NCI-H460 (cell line): ENCODE results near the gene P2RX2. TPM values are rescaled to one million over a fixed set of nuclear protein-coding genes. Genes with fewer than 3 reads are reported as not detected.
A peak's percentile ranks its signal among the peaks of the same experiment; 100 is the strongest.

Experiments
- DNase-seq: peaks from one replicate; pipeline ENCODE4 v3.0.0-alpha.2; 2016; ENCODE audit warnings: low read depth; ENCODE audit errors: extremely low read depth
- total RNA-seq: library from RNA; depleted of rRNA; stranded (reverse); fragments of >200 nt; shearing (Covaris generic); gene quantifications from 2 replicates; pipeline ENCODE4 v1.2.3, GENCODE V29; 2014

P2RX2 gene
- total RNA-seq, 1 experiment from 2014 or later: not detected

DNA sequence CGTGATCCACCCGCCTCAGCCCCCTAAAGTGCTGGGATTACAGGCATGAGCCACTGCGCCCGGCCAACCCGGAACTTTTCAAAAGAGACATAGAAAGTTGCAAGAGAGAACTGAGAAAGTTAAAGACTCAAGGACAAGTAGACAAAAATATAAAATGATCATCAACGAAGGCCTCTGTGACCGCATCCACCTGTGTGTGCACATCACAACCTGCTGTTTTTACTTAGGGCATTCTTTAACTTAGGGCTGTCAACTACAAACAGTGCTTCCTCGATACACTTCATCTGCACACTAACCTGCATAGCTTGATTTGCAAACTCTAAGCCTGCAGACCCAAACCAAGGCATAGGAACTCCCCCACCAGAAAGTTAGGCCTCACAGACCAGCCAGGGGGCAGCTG lies 14.8 kb downstream of the P2RX2 start:
- no peak for DNase-seq

DNA sequence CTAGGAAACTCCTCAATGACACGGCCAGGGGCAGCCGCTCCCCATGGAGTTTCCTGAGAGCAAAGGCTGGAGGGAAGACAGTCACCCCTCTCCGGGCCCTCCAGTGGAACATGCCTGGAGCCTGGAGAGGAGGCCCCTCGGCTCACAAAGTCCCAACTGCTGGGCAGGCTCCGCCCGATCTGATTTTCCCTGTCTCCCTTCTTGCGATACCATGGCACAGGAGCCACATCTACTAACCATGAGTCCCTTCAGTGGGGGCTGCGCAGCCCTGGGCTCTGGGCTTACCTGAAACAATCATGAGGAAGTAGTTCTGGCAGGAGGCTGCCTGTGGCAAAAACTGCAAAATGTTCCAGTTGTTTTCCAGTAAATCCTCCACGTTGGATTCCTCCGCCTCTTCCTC lies 15.3 kb downstream of the P2RX2 start:
- DNase-seq: no peak

DNA sequence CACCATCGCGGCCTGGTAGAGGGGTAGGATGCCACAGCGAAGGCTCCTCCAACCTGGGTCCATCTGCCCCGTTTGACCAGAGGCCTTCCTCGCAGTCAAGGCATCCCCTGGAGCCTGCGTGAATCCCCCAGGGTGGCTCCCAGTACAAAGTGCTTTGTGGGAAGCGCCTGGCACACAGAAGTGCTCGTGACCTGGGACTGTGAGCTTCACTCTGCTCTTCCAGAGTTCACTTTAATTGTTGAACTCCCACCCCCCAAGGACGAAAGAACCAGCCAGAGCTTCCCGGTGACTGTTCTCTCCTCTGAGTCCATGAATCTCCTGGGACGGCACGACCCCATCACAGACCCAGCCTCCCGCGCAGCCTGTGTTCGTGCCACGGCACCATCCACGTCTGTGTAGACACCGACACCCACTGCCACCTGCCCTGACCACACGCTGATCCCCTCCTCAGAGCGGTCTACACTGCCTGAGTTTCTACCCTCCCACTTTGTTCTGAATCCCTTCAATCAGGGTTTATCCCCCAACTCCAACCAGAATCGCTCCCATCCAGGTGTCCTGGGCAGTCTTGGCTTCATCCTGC lies 15.9 kb downstream of the P2RX2 start:
- no peak for DNase-seq

DNA sequence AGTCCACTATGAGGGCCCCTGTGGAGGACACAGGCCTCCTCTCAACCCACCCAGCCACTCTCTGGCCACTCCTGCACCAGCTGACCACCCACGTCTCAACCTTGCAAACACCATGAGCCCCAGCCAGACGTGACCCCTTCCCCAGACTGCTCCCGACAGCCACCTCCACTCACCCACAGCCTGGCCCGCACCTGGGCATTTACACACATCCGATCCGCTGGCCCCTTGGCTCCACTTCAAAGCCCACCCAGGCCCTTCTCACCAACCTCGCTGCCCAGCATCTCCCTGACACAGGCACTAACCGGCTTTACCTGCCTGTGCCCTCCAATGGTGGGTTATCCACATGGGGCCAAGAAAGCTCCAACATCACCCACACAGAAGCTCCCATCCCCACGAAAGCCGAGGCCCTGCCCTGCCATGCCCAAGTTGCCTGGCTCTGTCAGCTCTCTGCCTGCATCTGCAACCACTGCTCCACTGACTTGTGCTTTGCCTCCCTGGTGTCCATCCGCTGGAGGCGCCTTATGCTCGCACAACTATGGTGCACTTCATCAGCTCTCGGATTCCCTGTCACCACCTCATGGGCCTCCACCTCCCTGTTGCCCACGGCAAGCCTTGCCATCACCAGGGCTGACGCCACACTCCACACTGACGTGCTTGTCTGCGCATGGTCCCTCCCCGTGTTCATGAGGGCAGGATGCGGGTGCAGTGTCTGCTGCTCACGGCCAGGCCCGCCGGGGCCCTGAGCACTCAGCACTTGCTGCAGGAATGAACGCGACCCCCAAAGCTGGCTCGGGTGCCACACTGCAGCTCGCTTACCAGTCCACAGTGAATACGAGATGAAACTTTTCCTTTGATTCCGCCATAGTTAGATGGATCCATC lies 16.7 kb downstream of the P2RX2 start:
- DNase-seq: no peak

DNA sequence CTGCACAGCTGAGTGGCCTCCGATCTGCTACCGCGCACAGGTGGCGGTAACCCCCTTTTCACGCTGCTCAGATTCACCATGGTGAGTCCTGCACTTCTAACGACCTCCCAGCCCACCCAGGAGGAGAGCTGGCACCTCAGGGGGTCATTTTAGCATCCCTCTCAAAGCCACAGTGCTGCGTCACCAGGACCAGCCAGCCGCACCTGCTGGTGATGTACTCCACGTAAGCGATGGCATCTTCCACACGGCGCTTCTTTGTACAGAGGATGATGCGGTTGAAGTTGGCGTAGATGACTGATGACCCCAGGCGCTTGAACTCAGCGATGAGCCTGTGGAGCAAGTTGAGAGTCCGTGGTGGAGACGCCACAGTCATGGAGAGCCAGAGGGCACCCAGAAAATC lies 19.2 kb downstream of the P2RX2 start:
- DNase-seq: no peak

DNA sequence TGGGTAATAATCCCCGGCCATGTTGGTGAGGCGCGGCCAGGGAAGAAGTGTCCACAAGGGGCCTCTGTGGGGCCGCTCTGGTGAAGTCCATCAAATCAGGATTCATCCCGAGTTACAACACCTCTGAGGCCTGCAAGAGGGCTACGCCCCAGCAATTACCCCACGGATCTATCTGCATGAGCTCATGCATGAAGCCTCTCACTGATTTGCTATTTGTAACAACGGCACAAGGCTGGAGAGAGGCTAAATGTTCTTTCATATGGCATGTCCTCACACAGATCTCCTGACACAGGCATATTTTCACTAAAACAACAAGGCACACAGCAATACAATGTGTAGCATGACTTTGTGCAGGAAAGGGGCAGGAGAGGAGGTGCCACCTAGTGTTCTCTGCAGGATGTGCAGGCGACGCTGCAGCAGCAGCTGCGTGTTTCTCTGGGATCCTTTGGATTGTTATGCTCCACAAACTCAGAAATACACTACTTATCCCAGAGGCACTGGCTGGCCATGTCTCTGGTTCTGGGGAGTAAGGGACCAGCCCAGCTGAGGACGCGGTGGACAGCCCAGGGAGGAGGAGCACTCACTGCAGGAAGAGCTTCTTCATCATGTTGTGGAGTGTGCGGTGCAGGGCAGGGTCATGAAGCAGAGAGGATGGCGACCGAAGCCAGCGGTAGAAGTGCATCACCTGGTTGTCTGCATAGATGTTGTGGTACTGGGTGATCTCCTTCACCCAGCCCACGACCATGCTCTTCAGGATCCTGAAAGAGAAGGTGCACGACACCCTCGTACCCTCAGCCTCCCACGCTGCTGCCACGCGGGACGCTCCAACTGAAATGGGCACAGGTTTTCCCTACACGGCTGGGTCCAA lies 20.2 kb downstream of the P2RX2 start:
- peak; percentile 24 for DNase-seq

DNA sequence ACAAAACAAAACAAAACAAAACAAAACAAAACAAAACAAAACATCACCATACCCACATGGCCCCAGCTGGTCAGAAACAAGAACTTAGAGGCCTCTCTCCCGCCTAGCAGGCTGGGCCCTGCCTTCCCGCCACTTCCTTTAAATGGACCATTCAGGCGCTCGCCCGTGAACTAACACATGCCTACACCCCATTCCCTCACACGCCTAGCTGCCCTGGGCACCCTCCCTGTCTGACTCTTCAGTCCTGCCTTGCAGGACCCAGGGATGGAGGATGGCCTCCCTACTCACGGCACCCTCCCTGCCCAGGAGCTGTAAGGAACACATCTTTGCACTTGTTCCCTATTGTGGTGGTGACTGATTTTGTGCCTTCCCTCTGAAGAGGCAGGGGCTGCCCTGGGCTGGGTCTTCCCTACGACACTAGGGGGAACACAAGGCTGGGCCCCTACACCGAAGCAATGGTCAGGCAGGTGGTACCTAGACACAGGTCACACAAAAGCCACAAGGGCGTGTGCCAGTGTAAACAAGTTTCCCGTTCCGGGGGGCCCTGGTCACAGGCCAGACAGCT lies 21.5 kb downstream of the P2RX2 start:
- no peak for DNase-seq

DNA sequence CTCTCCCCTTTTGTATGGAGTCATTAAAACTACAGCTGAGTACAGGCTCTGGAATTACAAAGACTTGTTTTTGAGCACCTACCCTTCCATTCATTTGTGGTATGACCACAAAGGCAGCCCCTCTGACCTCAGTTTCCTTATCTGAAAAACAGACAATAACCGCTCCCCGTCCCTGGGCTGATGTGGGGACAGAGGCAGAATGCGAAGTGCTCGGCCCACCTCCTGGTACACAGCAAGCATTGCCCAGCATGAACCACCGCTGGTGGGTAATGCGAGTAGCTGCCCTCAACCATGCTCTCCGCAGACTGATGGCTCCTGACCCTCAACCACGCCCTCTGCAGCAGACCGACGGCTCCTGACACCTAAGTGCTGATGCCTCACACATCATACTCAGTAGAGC lies 22.4 kb downstream of the P2RX2 start:
- no peak for DNase-seq

DNA sequence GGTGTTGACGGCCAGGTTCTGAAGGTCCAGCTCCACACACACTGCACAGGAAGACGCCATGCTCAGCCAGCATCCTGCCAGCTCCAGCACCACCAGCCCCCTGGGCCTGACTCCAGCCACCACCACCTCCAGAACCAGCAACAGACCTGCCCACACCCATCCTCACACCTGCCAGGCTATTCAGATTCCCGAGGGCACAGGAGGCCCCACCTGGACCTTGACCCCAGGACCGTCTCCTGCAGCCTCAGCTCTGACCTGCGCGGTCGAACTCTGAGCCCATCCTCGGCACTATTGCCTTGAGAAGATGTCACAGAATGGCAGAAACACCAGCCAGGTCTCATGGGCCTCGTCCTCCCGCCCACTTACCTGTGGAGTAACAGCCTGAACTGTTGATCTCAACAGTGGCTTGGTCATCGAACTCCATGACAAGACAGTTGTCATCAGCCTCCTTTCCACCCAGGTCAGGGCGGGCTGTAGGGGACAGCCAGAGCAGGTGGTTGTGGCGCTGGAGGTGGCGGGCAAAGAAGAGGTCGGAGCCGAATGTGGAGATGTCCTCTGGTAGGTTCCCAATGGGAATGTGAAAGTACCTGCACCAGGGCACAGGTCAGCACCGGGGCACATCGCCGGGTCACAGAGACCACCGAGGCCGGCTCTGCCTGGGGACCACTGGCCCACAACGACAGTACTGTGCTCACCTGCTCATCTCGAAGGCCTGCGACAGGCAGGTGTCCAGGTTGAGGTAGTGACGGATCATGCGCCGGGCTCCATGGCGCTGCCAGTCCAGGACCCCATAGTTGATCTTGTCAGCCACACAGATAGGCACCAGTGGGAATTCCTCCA lies 23.5 kb downstream of the P2RX2 start:
- DNase-seq: no peak

DNA sequence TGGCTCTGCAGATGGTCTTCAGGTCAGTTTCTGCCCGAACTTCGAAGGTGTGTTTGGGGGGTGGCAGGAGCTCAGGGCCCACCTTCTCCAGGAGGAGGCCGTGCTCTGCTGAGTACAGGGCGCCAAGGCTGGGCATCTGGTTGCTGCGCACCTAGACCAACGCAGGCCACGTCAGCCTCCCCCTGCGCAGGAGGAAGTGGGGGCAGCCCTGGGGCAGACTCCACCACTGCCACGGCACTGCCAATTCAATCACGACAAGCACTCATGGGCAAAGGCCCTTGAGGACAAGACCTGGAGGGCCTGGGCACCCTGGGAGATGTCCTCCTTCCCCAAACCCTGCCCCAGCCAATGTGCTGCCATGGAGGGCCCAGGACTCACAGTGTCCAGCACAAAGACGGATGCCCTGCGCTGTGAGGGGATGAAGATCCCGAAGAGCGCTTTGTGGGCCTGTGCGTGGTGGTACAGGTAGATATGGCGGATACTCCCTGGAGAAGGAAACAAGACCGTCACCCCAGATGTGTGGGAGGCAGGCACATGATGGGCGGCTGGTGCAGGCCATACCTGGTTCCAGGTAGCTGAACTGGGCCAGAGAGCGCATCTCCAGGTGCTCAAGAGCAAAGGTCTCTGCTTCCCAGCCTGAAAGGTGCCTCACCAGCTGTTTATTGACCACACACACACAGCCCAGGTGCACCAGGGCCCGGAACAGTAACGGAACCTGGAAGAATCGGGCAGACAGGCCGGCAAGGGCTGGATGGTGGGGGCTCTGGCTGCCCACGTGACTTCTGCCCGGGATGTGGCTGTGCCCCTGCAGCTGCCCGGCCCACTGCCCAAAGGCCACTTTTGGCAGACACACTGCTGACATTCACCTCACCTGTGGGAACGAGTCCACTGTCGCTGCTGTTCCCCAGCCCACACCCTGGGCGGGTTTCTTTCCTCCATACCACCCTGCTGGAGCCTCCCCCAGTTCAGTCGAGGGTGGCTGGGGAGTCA lies 24.6 kb downstream of the P2RX2 start:
- DNase-seq: no peak

DNA sequence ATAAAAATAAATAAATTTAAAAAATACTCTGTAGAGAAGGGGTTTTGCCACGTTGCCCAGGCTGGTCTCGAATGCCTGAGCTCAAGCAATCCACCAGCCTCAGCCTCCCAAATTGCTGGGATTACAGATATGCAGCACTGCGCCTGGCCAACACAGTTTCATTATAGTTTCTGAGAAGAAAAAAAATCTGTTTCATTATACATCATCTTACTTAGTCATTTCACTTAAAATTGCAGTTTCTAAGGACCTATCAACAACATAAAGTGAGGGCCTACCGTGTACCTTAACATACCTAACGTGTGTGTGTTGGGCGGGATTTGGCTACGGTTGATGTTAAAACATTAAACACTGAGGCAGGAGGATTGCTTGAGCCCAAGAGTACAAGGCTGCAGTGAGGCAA lies 28.3 kb downstream of the P2RX2 start:
- DNase-seq: no peak

DNA sequence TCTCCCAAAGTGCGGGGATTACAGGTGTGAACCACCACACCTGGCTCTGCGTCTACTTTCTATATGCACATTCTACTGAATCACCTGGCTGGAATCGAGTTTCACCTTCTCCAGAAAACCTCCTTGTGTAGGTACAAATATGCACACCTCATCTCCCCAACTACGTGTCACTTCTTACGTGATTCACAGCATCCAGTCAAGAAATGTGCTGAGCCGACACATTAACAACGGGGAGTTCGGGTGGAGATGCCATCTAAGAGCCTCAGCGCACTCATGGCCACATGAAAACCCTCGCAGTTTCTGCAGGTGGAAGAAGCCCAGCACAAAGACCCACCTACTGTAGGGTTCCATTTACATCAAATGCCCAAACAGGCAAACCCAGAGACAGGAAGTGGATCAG lies 29.3 kb downstream of the P2RX2 start:
- DNase-seq: no peak

DNA sequence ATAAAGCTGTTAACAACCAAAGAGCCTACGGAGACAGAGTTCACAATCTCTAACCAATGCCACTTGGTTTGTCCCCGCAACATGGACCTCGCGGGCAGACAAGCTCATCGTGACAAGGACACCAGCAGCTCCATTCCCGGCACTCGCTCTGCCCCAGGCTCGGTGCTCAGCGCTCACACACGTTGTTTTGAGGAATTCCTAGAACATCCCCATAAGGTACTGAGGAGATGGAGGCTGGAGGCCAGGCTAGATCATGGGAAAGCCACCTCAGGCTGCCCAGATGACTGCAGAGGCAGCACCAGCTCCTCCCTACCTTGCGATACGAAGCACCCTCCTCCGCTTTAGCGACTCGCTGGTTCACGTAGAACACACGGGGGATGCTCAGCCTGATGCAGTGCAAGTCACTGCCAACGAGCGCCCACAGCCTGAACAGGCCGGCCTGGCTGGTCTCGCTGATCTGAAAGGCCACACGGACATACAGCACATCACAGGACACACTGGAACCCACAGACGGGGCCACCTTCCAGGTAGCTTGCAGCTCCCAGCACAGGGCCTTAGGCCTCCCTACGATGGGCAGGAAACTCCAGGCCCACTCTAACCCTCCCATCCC lies 30.1 kb downstream of the P2RX2 start:
- DNase-seq: no peak

DNA sequence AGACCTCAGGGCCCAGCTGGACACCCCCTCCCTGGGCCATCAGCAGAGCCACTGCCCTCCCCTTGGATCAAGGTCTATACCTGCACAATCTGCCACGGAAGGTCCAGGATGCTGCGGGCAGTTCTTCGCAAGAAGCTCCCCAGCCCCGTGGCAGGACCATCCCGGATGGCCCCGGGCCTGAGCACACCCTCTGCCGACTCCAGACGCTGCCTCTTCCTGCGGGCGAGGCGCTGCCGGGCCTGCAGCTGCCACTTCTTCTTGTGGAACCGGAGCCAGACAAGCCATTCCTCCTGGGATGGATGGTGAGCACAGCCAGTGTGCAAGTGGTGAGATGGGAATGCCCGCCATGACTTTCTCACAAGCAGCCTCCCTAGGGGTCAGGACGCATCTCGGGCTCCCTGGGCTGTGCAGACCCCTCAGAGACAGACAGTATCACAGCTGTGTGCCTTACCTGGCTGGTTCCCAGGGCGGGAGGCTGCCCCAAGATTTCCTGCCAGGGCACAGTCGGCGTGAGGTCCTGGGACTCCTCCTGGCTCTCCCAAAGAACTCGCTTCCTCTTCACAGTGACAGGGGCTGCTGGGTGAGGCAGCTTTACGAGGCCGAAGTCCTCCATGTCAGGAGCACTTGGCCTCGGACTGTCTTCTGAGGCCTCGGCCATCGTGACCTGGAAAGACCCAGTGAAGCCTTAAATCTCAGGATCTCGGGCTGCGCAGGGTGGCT lies 30.8 kb downstream of the P2RX2 start:
- DNase-seq: no peak

DNA sequence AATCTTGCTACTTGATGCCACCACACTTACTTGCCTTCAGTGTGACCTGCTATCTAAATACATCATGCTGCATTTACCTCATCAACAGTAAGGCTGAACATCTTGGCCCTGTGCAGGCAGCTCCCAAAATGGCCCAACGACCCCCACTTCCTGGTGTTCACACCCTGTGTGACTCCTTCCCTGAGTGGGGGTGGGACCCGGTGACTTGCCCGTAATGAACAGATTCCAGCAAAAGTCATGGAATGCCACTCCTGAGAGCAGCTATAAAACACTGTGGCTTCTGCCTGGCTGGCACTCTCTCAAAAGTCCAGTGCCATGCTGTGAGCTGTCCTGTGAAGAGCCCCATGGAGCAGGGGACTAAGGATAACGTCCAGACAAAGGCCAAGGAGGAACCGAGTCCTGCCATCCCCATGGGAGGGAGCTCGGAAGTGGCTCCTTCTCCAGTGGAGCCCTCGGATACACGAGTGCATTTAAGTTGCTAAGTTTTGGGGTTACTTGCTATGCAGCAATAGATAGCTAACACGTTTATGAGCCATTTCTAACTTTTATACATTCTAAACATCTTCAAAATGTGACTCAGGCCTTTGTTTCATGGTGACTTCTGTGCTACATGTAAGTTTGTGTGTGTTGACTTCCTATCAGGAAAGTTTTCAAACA lies 33.0 kb downstream of the P2RX2 start:
- no peak for DNase-seq

DNA sequence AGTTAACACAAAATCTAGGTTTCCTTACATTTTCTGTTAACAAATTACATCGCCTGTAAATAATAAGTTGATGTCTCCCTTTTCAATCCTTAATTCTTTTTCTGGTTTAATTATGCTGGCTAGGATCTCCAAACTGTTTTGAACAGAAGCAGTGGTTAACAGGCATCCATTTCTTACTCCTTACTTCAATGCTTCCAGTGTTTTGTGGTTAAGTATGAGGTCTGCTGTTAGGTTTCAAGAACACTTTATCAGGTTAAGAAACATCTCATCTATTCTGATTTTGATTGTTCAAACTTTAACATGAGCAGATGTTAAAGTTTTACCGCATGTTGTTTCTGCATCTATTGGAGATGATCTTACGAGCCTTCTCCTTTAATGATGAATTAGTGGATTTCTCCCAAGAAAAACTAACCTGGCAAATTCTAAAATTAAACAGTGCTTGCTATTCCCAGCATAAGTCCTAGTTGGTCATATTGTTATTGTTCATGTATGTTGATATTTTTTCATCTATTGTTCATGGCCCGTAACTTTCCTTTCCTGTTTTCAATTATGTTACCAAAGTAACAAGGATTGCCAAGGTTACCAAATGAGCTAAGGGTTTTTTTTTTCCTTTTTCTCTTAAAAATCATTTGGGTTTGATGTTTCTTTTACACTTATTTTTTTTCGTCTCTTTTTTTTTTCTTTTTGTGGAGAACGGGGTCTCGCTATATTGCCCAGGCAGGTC lies 35.2 kb downstream of the P2RX2 start:
- DNase-seq: no peak
